ENCODE measurements around the gene HERPUD1.

GRCh38 chr16:56988161-56988947 is 56.4 kb downstream of the HERPUD1 start:
- TF ChIP-seq ZBTB21 (tag by site-specific recombination; IDR thresholded peaks at IDR 0.05) (no peak), ZNF580 (tag by site-specific recombination; IDR thresholded peaks at IDR 0.05) (no peak), ZNF132 (tag by site-specific recombination; IDR thresholded peaks at IDR 0.05; ENCODE audit: borderline replicate concordance) (no peak)

Data from HEK293 (cell line).